Stimulated activated CD8-positive, alpha-beta memory T cell treated with anti-CD3 and anti-CD28 coated beads, Interleukin-12 subunit alpha, Interleukin-12 subunit beta, amount 100 ng/mL, for 1 hour (primary cell): ENCODE data around the gene ECE1.

Experiments
- DNase-seq: peaks from one replicate; pipeline ENCODE4 v3.0.0-alpha.2; 2020; ENCODE audit warnings: low read depth

The ECE1 gene

DNA sequence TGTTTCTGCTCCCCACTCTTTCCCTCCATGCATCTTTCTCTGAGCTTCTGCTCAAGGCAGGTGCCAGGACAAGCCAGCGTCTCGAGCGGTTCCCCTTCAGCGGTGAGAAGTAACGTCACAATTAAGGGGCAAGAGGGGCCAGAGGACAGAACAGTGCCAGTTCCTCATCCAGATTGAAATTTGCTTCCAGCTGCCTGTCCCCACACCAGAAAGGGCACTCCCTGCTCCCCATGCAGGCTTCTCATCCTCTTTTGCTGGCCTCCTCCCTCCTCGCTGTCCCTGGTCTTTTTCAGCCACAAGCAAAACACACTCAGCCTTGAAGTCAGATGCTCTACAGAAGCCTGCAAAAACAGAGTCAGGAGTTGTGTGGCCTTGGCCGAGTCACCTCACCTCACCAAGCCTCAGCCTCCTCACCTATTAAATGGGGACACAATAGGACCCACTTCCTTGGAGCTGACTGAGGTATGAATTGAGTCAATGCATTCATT lies 35.0 kb upstream of the ECE1 start:
- no peak for DNase-seq

DNA sequence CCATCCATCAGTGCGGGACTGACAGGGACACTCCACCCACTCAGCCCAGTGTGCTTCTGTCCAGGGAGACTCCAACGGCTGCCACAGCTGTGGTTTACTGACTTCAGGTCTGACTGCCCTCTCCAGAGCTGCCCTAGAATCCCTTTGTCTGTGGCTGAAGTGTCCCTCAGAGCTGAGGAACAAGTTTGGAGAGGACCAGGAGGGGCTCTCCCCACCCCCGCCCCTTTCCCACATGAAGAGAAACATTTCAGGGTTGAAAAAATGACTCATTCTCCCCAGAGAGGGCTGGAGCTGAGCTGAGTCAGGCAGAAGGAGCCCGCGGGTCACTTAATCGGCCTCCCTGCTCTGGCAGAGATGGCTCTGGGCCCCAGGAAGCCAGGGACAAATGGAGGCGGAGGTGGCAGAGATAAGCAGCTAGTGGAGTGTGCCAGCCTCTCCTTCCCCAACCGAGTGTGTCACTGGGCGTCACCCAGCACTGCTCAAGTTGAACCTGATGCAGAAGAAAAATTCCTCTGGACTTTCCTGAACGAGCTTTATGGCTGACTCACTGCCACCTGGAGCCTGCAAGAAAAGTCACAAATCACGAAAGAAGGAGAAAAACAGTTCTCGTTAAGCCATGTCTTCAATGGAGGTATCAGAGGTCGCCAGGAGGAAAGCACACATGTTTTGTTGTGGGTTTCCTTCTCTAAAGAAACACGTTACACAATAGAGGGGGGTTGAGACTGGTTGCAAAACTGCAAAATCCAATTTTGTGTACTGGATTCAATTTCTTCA lies 34.3 kb upstream of the ECE1 start:
- DNase-seq = peak; percentile 46

DNA sequence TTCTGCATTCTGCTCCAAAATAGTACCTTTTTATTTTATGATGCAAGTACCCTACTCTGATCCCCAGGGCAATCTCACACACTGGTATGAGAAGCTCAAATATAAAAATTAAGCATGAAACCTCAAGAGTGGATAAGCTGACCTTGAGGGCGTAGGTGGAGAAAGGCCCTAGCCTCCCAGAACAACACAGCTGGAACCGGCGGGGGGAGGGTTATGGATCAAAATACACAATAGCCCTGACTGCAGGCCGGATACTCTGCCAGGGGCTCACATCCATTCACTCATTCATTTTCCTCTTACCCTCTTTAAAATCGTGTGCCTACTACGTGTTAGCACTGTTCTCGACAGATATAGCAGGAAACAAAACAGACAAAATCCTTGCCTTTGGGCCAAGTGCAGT lies 32.8 kb upstream of the ECE1 start:
- no peak for DNase-seq

DNA sequence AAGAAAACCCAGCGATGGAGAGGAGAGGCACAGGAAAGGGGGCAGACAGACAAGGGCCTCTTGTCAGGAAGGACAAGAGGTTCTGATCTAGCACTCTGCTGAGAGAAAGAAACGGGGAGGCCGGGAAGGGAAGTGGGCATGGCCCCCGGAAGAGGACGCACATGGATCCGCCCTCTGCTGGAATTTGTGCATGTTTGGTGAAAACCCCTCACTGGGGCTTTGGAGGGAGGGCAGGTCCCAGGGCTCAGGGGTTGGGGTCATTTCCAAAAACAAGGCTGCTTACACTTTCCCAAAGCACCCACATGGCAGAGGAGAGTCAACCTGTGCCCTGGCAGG lies 32.4 kb upstream of the ECE1 start:
- DNase-seq = no peak

DNA sequence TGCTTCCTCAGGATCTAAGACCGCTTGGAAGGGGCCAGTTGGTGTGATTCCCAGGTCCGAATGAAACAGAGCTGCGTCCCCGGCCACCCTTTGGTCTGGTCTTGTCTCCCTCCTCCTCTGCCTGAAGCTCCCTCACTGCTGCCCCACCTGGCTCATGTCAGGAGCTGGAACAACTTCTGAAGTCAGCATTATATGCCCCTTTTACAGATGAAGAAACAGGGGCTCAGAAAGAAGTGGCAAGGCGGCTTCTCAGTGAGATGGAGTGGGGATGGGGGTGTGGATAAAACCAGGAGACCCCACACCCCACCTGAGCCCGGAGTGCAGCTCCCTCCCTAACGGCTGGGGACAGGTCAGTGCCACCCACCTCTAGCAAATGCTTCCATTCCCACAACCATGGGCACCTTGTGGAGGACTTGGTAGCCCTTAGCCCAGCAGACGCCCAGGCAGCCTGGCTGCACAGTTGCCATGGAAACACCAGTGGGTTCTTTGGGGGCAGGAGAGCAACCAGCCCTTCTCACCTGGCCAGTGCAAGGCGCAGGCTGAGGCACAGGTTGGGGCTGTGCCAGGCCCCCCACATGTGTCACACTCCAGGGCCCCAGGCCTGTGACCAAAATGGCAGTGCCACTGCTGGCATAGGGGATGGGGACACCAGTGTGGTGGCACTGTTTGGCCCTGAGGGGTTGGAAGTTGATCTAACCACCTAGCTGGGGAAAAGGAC lies 31.9 kb upstream of the ECE1 start:
- no peak for DNase-seq

DNA sequence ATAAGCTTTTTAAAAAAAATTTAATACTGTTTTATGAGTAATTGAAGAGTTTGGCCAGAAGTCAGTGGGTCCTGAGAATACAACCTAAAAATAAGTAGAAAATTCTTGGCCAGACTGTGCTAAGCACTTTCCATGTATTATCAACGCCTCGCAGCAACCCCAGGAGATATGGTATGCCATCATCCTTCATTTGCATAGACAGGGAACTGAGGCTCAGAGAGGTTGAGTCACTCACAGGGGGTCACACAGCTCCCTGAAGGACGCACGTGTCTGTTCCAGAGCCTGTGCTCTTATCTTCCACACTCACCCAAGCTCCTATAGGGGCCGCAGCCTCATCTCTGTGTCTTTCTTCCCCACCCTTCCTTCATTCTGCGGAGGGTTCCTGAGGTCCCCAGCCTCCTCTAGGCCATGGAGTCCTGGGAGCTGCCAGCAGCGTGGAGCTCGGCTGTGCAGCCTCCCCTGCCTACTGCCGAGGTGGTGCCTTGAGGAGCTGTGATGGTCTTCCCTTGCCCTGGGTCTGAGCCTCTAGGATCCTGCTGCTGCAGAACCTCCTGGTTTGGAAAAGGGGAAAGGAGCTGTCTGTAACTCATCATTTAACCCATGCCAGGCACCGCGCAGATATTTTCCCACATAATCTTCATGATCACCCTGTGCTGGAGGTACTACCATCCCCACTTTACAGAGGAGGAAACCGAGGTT lies 30.3 kb upstream of the ECE1 start:
- no peak for DNase-seq

DNA sequence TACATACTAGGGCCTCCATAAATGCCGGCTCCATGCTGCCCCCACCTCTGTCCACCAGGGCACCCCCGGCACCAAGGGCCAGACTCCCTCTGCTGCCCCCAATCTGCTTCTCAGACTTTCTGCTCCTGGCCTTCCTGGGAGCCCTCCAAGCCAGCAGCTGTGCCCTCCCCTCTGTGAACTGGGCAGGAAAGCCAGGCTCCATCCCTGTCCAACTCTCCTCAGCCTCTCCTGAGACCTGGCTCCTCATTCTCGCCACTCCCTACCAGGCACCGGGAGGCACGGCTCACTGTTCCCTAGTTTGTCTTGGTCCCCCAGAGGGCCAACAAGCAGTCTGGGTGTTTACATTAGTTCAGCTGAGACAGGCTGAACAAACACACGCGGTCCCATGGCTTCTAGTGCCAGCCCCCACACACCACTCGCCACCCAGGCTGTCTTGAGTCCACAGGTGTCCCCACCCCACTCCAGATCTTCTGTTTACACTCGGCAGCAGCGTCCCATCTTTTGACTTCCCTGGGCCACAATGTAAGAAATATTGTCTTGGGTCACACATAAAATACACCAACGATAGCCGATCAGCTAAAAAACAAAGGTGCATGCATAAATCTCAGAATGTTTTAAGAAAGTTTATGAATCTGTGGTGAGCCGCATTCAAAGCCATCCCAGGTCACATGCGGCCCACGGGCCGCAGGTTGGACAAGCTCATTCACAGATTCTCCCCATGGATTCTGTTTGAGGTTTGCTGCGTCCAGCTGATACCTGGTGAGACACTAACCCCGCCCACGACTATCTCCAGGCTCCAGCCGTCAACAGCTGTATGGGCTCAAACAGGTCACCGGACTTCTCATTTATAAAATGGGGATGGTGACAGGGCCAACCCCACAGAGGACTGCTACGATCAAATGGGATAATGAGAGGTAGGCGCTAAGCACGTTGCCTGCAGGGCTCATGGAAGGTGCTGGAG lies 29.5 kb upstream of the ECE1 start:
- DNase-seq = no peak

DNA sequence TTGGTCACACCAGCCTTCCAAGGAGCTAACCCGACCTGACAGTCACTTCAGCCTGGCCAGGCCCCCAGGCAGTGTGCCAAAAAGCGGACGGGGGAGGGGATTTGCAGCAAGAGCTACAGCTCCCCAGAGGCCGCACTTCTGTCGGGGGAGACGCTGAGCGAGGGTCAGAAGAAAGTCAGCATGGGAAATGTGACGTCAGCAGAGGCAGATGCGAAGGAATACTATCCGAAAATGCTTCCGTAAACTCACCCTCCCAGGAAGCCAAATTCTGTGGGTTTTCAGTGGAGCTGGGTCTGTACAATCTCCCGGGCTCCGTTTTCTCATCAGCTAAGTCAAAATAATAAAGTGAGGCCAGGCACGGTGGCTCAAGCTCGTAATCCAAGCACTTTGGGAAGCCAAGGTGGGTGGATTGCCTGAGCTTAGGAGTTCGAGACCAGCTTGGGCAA lies 28.5 kb upstream of the ECE1 start:
- DNase-seq = no peak

DNA sequence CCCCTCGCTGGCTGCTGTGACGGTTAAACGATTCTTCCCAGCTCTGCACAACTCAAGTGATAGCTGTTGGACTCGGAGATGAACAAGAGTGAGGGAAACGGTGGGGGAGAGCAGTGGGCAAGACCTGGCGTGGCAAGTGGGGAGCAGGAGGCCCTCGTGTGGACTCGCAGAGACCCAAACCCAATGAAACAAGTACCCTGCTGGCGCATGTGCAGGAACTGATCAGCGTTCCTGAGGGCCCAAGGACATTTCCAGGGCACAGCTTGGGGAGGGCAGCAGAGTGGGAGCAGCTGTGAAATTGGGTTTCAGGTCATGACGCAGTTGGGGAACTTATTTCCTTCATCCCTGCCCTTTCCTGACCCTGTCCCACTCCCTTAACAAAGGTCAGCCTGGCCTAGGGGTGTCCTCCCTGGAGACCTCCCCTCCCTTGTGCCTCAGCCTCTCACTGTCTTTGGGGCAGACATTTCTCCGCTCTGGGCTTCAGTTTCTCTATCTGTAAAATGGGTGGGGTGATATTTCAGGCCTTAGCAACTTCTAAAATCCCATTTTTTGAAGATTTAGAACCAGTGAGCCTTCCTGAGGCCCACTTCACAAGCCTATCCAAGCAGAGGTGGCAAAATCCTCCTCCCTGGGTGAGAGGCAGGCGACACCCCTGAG lies 27.9 kb upstream of the ECE1 start:
- no peak for DNase-seq

DNA sequence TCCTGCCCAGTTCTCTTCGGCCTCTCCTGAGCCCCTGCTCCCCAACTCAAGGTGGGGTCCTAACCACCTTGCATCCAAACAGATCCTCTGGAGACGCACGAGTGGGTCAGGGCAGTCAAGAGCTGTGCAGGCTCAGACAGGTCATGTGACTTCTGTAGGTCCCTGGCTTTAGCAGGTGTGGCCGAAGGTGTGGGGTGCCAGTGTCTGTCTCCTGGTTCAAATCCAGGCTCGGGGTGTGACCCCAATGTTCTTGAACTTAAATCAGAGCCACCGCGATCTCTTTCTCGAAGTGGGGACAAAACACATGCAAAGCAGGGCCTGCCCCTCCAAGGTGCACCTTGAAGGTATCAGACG lies 27.4 kb upstream of the ECE1 start:
- no peak for DNase-seq

DNA sequence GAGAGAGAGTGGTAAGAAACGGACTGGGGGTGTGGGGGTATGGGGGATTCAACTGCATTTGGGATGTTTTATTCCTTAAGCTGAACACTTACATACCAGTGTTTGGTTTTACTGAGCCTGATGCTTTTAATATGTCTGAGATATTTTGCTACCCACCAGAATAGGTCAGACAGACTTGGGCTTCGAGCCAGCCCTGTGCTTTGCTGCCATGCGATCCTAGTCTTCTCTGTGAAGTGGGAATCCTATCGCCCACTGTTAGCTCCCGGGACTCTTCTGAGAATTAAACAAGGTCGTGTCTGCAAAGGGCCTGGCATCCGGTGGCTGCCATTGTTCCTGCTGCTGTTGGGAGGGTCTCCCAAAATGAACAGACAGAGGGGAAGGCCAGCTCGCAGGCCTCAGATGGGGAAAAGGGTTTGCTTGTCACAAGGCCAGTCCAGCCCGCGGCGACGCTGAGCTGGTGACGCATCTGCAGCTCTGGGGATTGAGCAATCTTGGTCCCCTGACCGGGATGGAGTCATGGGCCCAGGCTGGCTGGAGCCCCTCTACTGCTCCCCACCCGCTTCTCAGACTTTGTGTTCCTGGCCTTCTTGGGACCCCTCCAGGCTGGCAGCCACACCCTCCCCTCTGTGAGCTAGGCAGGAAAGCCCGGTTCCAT lies 26.9 kb upstream of the ECE1 start:
- DNase-seq = no peak

DNA sequence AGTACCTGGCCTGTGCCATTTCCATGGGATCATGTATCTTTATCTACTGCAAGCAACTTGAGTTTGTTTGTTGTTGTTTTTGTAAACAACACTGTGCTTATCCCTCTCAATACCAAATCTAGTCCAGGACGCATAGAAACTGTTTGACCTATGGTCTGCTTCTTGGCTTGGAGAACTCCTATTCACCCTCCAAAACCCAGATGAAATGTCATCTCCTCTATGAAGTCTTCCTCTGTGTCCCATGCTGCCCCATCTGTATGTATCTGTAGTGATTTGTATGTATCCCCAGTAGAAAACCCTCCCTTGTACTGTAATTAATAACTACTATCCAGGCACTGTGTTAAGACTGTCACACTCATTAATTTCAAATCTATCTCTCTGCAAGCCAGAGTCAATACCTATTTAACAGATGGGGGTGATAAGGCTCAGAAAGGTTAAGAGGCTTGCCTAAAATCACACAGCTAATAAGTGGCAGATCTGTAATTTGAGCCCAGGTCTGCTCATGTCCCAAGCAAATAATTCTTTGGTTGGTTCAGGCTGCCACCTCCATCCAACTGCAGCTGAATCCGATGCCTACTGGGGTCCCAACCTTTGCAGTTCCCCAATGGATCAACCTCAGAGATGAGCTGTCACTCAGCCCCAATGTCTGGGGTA lies 24.6 kb upstream of the ECE1 start:
- DNase-seq = no peak

DNA sequence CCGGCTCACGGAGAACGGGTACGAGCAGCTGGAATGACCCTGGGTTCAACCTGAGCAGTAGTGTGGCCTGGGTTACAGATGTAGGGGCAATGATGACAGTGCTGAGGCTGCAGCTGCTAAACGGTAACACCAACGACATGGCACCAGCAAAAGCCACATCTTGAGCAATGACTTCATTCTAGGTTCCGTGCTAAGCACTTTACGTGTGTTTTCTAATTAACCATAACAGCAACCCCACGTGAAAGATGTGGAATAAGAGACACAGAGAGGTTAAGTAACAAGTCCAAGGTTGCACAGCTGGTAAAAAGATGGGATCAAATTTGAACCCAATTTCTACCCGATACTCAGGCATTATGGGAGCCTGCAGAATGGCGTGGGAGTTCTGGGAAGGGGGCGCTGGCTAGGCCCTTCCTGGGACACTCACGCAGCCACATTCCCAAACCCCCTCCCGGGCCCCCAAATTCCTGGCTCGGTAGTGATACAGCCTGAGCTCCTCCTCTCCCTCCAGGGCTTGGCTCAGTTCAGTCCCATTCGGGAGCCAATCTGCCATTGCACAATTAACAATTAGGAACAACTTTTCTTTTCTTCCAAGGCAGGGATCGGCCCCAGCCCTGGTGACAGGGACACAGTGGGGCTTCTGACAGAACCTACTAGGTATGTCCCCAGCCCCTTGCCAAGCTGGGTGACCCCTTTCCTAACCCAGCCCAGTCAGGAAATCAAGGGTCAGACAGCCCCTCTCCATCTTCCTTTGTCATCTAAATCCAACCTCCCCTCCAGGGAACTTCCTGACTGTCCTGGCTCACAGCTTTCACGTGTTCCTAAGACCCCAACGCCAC lies 23.8 kb upstream of the ECE1 start:
- no peak for DNase-seq

DNA sequence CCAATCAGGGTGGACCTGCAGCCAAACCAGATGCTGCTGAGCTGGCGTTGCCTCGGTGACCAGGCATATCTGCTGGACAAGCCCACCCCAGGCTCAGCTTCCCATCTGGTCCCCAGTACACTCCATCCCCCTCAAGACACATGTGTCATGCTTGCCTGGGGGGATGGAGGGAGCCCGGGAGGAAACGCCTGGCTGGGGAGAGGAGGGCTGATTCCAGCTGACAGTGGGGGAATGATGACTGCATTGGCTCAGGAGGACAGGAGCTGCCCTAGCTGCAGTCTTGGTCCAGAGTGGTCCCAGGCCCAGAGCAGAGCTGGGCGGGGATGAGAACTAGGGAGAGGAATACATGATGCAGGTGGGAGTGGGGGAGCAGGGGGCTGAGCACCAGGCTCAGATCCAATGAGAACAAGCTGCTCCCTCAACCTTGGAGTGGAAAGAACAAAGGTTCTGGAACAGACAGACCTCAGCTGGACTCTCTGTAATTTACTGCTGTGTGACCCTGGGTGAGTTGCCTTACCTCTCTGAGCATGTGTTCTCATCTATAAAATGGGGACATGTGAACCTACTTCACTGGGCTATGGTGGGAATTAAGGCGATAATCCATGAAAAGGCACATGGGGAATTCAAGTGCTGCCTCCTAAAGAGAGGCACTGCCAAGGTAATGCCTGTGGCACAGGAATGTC lies 23.1 kb upstream of the ECE1 start:
- DNase-seq = no peak

DNA sequence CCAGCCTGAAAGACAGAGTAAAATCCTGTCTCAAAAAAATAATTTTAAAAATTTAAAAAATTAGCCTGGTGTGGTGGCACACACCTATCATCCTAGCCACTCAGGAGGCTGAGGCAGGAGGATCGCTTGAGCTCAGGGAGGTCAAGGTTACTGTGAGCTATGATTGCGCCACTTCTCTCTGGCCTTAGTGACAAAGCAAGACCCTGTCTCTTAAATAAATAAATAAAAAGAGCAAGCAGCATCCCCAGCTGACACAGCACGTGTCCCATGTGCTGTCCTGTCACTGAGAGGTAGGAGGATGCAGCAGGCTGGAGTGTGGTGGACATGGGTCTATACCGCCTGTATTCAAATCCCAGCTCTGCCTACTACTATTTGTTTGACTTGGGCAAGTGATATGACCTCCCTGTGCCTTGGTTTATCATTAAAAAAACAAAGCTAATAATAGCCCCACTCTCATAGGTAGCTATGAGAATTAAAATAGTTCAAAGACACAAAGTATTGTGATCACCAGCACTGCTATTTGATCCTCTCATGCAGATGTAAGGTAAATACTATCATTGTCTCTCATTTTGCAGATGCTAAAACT lies 22.2 kb upstream of the ECE1 start:
- no peak for DNase-seq

DNA sequence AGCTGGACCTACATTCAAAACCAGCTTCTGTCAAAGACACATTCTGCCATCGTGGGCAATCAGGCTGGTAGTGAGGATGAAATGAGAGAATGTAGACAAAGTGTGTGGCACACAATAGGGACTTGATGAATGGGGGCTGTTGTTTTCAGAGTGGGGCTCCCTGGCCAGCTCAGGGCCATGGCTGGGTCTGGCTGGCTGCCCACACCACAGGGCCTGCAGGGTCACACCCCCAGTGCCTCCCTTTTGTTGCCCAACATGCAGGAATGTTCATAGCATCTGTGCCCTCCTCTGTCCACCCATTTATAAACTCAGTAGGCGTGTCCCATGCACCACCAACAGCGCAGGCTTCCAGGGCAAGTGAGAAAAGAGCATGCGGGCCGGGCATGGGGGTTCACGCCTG lies 20.8 kb upstream of the ECE1 start:
- DNase-seq = no peak

DNA sequence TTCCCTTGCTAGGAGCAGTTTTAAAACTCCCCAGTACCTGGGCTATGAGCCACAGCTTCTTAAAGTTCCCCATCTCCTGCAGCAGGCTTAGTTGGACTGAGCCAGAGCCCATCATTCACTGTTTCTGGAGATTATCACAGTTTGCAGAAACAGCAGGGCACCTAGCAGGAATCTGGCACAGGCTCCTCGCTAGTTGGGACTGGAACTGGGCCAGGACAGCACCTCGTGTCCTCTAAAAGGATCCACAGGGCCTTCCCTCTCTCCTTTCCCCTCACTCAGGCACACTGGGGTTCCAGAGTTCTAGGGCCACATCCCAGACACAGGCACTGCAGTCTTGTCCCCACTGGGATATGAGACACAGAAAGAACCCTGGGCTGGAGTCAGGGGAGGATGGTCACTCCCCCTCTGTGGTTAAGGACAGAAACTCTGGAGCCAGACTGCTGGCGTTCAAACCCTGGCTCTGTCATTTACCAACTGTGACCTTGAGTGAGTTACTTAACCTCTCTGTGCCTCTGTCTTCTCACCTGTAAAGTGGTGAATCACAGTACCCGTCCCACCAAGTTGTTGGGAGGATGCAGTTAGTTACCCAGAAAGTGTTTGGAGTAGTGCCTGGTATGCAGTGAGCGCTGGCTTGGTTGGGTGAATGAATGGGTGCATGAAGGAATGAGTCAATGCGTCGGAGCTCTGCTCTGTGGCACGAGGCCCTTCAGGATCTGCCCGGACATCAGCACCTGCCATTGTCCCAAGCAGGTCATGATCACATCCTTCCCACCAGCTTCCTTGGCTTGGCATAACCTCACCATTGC lies 18.8 kb upstream of the ECE1 start:
- DNase-seq = no peak

DNA sequence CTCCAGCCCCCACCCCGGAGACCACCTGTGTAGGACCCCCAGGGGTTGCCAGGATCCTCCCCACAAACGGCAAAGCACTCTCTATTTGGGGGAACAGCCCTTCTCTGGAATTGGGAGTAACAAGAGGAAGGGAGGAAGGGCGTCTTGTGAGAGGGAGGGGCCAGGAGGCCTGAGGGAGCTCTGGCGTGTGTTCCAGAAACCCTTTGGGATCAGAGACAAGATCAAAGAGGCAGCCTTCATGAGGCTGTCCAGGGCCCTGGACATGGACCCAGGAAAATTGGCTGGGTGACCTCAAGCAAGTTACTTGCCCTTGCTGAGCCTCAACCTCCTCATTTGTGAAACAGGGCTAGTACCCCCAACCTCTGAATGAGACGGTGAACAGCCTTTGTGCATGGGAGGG lies 18.1 kb upstream of the ECE1 start:
- DNase-seq = no peak
